Forelimb muscle (tissue), 1 donor: ENCODE data around the gene EREG. TPM values are rescaled to one million over a fixed set of nuclear protein-coding genes. Genes with fewer than 3 reads are reported as not detected.
"Not testable (repeated sequence)": the region's sequence is repeated elsewhere in the genome, so short reads cannot be mapped to it uniquely, and the experiment has no call there.

Experiments
- DNase-seq: peaks from one replicate; pipeline ENCODE4 v3.0.0-alpha.2; 2013; ENCODE audit warnings: low read depth
- polyA plus RNA-seq: library from polyadenylated mRNA; unstranded; fragments of 120-200 nt; gene quantifications from one replicate; pipeline ENCODE4 v1.2.1, GENCODE V29; 2013; ENCODE audit not compliant: insufficient read length

EREG gene
- polyA plus RNA-seq, 1 donor: not detected

DNA sequence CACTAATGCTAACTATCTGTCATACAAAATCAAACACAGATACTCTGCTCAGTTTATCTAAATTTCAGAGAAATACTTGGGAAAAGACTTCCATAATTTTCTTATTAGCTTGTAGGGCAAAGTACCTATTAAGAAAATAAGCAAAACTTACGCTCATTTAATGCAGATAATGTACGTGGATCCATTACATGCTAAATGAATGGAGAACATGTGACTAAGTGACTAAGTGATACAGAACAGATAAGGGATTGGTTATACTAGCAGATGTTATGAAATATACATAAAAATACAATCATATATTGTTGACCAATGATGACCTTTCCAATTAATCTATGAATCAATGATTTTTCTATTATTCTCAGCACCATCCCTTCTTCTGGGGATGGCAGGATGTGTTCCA, 25.7 kb downstream of the EREG start:
- DNase-seq: no peak

DNA sequence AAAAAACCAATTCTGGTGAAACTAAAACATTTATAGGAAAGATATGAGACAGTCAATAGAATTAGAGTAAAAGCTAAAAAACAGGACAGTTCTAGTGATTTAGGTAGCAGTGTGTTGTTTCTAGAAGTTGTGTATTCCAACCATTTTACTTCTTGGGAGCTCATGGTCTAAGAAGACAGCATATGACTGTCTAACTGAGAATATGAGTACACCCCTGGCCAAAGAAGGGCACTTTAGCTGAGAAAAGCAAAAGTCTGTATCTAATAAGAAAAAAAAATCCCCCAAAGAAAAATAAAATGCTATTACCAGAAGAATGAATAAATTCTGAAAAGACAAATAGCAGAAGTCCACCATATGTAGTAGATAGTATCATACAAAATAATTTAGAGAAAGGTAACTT, 26.4 kb downstream of the EREG start:
- DNase-seq: no peak

- no peak for DNase-seq
Measured at GRCh38 chr4:74391890-74392475, 27.0 kb downstream of the EREG start.

- no peak for DNase-seq
Measured at GRCh38 chr4:74394476-74395136, 29.7 kb downstream of the EREG start.

DNA sequence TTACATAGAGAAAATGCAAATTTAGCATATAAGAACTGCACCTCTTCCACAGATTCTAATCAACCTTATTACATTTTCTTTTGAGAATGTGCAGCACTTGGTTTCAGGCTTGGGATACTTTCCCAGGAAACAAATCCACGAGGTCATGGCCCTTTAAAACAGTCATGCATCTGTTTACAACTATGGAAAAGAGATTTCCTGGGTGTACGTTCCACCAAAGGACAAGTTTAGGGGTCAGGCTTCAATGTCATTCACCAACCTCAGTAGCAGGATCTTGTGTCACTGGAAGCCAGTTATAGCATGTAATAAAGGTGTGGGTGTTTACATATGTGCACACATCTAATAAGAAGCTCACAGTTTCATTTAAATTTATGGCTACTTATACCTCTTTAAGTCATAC, 30.7 kb downstream of the EREG start:
- DNase-seq: no peak

DNA sequence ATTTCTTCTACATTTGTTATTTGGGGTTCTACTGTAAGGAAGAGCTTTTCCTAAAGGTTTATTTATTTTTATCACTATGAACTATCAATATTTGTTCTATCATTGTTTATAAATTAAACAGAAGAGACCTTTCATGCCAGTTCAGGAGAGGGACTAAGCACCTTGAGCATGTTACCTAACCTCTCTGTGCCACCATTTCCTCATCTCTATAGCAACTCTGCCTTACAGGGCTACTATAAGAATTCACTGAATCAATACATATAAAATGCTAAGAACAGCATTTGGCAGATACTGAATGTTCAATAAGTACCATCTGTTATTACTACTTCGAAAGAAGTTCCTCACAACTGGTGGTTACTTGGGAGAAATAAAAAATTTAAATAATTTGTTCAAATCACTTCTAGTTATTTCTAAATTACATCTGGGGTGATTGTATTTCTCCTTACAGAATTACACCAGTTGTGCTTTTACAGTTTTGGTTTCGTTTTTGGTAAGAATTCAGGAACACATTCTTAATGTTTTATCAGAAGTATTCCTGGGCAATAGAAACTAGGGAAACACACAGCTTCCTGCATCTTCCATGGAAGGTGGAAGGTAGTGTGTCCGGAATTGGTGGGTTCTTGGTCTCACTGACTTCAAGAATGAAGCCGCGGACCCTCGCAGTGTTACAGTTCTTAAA, 32.9 kb downstream of the EREG start:
- no peak for DNase-seq

GRCh38 chr4:74398894-74399589, 34.1 kb downstream of the EREG start:
- not testable (repeated sequence) for DNase-seq

DNA sequence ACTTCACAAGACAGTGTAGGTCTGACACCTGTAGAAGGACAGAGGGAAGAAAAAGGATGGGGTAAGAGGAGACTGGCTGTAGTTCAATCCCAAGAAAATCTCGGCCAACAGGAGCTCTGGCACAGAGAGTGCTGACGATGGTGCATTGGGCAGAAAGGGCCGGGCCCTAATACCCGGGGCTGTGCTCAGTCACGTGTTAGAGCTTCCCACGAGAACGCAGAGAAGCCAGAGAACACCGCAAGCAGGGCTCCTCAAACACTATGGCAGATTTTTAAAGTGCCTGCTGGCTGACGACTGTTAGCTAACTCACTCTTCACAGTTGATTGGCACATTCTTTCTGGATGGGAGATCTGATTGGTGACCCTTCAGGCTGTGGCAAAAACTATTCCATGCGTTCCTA, 35.5 kb downstream of the EREG start:
- no peak for DNase-seq

GRCh38 chr4:74402692-74403456, 37.9 kb downstream of the EREG start:
- no peak for DNase-seq

DNA sequence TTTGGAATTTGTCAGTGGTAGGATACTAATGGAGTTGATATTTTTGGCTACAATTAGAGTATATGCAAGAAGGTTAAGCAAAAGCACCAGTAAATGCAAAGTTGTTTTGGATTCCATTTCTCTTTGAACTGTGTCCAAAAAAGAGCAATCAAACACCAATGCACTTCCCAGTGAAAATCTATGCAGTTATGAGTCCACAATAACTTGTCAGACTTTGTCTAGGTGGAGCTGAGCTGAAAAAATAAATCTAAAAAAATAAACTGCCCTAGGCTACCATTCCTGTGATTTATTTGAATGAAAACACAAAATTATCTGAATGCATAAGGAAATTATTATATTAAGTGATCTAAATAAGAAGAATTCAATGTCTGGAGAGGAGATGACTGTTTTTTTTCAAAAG, 42.9 kb downstream of the EREG start:
- DNase-seq: no peak

DNA sequence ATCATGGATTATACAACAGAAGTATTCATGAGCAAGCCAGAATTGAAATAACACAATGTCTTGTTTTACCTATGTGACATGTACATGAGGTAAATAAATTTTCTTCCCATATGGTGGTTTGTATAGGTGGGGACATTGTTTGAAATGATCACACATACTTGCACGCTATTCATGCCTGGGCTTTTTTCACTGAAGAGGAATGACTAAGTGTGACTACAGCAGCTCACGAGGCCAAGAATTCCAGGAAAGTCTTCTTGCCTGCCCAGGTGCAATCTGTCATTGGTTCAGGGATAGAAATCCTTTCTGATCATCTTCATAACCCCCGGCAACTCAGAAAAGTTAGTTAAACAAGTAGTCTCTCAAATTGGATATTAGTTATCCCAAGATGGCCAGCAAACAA, 43.7 kb downstream of the EREG start:
- no peak for DNase-seq

DNA sequence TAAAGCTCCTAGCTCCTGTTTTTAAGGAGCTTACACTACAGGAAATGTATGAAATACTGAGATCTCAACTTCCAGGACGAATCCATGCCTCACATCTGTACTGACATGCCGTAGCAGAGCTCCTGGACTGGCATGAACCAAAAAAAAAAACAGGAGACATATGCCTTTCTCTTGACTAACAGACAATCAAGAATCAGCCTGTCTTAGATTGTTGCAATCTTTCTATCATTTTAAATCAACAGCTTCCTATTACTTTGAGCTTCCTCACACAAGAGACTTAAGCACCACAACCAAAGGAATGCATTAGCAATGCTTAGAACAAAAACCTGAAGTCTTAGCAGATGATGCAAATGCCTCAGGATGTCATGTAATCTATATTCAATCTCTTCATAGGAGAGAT, 45.3 kb downstream of the EREG start:
- DNase-seq: no peak

GRCh38 chr4:74412225-74412624, 47.3 kb downstream of the EREG start:
- no peak for DNase-seq

DNA sequence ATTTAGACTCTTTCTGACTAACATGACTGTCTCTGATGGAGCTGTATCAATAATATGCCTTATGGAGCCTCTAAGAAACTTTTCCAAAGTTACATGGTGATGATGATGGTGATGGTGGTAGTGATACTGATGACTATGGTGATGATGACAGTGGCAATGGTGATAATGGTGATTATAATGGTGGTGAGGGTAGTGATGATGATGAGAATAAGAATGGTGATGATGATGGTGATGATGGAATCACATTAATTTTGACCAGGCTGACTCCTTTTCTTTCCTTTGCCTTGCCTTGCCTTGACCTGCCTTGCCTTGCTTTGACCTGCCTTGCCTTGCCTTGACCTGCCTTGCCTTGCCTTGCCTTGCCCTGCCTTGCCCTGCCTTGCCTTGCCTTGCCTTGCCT, 48.3 kb downstream of the EREG start:
- DNase-seq: no peak

DNA sequence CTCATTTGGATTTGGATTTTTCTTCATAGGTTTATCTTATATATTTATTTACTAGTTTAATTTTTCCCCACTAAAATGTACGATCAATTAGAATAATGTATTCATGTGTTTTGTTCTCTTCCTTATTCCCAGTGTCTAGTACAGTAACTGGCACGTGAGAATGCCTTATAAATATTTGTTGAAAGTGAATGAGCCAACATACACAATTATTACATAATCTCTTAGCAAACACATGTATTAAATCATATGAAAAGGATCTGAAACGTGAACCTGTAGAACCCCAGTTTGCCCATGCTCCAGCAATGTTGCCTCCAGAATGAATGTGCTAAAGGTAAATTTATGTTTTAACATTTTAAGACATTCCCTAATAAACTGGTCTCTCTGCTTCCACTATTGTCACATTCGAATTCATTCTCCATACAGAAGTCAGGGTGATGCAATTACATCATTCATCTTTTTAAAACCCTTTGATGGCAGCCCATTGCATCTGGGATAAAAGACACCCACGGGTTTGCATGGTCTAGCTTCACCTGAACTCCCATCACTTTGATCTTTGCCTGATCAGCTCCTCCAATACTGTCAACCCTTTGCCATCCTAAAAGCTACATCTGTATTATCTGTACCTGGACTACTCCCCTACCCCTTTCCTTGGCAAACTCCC, 49.3 kb downstream of the EREG start:
- no peak for DNase-seq

DNA sequence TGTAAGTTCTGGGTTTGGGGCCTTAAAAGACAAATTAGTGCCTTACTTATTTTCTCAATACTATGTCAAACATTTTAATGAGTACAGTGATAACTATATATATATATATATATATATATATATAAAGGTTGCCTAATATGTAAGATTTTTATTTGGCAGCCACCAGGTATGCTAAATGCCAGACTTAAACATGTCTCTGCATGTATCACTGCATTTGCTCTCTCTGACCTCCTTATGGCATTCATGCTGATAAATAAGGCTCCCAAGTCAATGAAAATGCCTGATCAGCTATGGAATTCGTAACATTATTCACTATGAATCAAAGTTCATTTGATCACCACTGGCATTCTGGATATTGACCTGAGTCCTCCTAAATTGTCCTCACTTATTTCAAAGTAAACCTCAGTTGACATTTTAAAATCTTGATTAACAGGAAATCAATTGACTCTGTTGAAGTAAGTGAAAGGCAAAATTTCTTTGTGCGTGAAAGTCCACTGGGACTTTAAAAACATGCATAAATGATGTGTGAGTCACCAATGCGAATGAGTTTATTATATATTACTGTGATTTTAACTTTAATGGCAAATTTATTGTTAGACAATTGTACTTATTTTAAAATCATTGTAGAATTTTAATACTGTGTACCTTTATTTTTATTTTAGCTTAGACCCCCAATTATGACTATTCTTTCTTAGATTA, 50.8 kb downstream of the EREG start:
- no peak for DNase-seq

- DNase-seq: no peak
Measured at GRCh38 chr4:74418063-74418670, 53.2 kb downstream of the EREG start.

- DNase-seq: no peak
Measured at GRCh38 chr4:74420863-74421262, 55.9 kb downstream of the EREG start.

DNA sequence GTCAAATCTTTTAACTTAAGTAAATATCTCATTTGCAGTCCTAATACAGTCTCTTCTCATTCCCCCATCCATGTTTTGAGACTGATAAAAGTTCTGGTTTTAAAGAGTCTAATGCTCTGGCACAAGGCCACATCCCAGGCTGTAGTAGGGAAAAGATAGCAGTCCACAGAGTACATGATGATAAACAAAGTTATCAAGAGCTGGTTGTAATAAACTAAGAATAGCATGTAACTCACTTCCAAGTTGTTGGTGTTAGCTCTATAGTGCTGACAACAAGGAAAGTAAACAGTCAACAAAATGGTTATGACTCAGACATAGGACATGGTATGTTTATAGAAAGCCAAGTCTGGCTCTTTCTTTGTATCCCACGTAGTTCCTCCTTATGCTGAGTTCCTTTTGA, 58.2 kb downstream of the EREG start:
- DNase-seq: no peak

DNA sequence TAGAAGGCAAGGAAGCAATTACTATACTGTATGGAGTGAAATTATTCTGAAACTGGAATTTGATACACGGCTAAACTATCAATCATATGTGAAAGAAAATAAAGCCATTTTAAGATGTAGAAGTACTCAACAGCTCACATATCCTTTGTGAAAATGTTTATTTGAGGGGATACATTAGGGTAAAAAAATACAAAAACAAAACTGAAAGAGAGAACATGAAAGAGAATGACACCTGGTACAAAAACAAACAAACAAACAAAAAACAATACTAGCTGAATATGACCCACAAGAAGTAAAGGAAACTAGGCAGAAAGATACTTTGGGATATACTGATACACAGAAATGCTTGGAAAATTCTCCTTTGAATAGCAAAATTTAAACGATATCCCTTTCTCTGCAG, 59.2 kb downstream of the EREG start:
- DNase-seq: no peak
